Measurements from ENCODE around the gene CASP3. TPM values are rescaled to one million over a fixed set of nuclear protein-coding genes. Genes with fewer than 3 reads are reported as not detected.

CASP3 gene
- polyA plus RNA-seq, 1 of the 3 experiments (the other 2 are of a cell fraction): 15.5 TPM

DNA sequence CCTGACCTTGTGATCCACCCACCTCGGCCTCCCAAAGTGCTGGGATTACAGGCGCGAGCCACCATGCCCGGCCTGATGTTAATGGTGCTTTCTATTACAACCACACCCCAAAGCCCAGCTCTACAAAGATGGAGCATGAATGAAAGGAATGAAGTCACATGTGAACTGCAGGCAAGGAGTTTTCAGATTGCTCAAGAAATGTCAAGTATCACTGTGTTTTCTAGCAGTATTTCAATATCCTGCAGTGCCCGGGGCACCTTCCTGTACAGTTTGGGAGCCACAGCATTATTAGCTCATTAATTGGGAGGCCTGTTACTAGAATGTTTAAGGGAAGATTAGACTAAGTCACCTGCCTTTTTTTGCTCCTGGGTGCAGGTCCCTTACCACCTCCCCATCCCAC lies 40.4 kb upstream of the CASP3 start (continued):
- TF ChIP-seq RFX5 (IDR thresholded peaks at IDR 0.05; ENCODE audit: low read length): no peak
- no peak for TF ChIP-seq CHD2 (IDR thresholded peaks at IDR 0.05; ENCODE audit: low read length, partially characterized antibody)

DNA sequence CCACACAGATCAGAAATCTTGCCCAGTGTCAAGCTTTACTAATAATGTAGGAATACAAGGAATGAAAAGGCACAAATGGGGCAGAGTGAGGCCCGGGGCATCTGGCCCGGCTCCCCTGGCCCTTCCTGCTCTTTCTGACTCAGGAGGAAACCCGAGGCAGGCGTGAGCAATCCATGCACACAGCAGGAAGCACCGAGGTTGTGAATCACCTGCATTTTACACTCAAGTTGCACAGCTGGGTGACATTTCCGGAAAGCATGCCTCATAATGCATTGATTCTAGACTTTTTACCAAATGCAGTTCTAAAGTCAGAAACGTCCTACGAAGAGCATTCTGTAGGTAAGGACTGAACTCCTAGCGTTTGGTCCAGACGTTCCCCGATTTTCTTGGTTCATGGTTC lies 39.2 kb upstream of the CASP3 start:
- Histone ChIP-seq H3K27me3 (ENCODE audit: insufficient read depth) (no peaks in the 10 kb centered on the region), H3K4me2 (peak overlapping the region; percentile 59), H2AFZ (ENCODE audit: low read depth) (peak overlapping the region; percentile 57; the same call in 1 of the 2 replicates), H3F3A (replicated peaks; ENCODE audit: insufficient read depth) (peaks cover 10% of the 10 kb centered on the region), H3K79me2 (ENCODE audit: insufficient read depth) (no peaks in the 10 kb centered on the region), H3K9ac (peak overlapping the region; percentile 19; the same call in 1 of the 2 replicates), H3K4me3 (ENCODE audit: low read depth in 2 of 2, low read length in 1 of 2) (no peak overlapping the region), H3K36me3 (replicated peaks in 1 of 2; ENCODE audit: control insufficient read depth in 1 of 2, insufficient read depth in 2 of 2, low read length in 1 of 2) (peaks cover 9 to 21% of the 10 kb centered on the region in 2 experiments), H3K9me2 (no peaks in the 10 kb centered on the region), H3K9me3 (no peaks in the 10 kb centered on the region; the same call in 1 of the 2 replicates), H4K20me1 (ENCODE audit: insufficient read depth) (no peaks in the 10 kb centered on the region), H3K4me1 (ENCODE audit: control insufficient read depth in 1 of 2, insufficient read depth in 2 of 2, low read depth in 1 of 2, low read length in 1 of 2) (peaks cover 0 to 12% of the 10 kb centered on the region in 2 experiments; a peak in 1 of 4 replicates), H3K27ac (ENCODE audit: low read depth in 2 of 2, low read length in 1 of 2) (peak overlapping the region; percentile 35 to 63; a peak in 3 of 4 replicates)
- ChIA-PET CTCF (no interaction called here), POLR2A (no interaction called here)
- whole genome bisulfite sequencing (ENCODE audit: low lambda C conversion rate): 28% methylated on average over 11 of the region's 11 CpGs
- no peak for DNase-seq
- TF ChIP-seq MEF2A (IDR thresholded peaks at IDR 0.05; ENCODE audit: borderline replicate concordance, low read depth) (no peak), TEAD4 (IDR thresholded peaks at IDR 0.05; ENCODE audit: borderline replicate concordance, insufficient read depth) (0 out of 2 replicates have a peak, but pooled peaks have one; percentile 26), FOSL2 (IDR thresholded peaks at IDR 0.05; ENCODE audit: borderline replicate concordance, low read depth) (peak; percentile 87), TCF12 (IDR thresholded peaks at IDR 0.05) (peak; percentile 83), POLR2AphosphoS5 (IDR thresholded peaks at IDR 0.05; ENCODE audit: low read depth, low read length) (peak; percentile 49; the same call in 1 of the 2 replicates), ELF1 (IDR thresholded peaks at IDR 0.05) (peak; percentile 62; the same call in 1 of the 2 replicates), SMC3 (IDR thresholded peaks at IDR 0.05; ENCODE audit: low read depth, low read length) (no peak), NRF1 (IDR thresholded peaks at IDR 0.05; ENCODE audit: low read depth, low read length) (no peak), GABPA (IDR thresholded peaks at IDR 0.05; ENCODE audit: low read depth) (peak; percentile 39; the same call in 1 of the 2 replicates), GATA2 (CRISPR knock-in tag; IDR thresholded peaks at IDR 0.05) (no peak), RAD21 (IDR thresholded peaks at IDR 0.05; ENCODE audit: low read length) (no peak), MXI1 (IDR thresholded peaks at IDR 0.05; ENCODE audit: low read depth, low read length) (no peak), JUND (IDR thresholded peaks at IDR 0.05) (peak; percentile 64; the same call in 1 of the 2 replicates)
- TF ChIP-seq, protein P1, sequence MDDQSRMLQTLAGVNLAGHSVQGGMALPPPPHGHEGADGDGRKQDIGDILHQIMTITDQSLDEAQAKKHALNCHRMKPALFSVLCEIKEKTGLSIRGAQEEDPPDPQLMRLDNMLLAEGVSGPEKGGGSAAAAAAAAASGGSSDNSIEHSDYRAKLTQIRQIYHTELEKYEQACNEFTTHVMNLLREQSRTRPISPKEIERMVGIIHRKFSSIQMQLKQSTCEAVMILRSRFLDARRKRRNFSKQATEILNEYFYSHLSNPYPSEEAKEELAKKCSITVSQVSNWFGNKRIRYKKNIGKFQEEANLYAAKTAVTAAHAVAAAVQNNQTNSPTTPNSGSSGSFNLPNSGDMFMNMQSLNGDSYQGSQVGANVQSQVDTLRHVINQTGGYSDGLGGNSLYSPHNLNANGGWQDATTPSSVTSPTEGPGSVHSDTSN (IDR thresholded peaks at IDR 0.05): peak; percentile 74
- TF ChIP-seq, protein P2, sequence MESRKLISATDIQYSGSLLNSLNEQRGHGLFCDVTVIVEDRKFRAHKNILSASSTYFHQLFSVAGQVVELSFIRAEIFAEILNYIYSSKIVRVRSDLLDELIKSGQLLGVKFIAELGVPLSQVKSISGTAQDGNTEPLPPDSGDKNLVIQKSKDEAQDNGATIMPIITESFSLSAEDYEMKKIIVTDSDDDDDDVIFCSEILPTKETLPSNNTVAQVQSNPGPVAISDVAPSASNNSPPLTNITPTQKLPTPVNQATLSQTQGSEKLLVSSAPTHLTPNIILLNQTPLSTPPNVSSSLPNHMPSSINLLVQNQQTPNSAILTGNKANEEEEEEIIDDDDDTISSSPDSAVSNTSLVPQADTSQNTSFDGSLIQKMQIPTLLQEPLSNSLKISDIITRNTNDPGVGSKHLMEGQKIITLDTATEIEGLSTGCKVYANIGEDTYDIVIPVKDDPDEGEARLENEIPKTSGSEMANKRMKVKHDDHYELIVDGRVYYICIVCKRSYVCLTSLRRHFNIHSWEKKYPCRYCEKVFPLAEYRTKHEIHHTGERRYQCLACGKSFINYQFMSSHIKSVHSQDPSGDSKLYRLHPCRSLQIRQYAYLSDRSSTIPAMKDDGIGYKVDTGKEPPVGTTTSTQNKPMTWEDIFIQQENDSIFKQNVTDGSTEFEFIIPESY (IDR thresholded peaks at IDR 0.05; ENCODE audit: borderline replicate concordance, low read depth): no peak
- TF ChIP-seq, protein P3, sequence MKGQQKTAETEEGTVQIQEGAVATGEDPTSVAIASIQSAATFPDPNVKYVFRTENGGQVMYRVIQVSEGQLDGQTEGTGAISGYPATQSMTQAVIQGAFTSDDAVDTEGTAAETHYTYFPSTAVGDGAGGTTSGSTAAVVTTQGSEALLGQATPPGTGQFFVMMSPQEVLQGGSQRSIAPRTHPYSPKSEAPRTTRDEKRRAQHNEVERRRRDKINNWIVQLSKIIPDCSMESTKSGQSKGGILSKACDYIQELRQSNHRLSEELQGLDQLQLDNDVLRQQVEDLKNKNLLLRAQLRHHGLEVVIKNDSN (IDR thresholded peaks at IDR 0.05; ENCODE audit: borderline replicate concordance, low read depth): no peak
- TF ChIP-seq, protein P4, sequence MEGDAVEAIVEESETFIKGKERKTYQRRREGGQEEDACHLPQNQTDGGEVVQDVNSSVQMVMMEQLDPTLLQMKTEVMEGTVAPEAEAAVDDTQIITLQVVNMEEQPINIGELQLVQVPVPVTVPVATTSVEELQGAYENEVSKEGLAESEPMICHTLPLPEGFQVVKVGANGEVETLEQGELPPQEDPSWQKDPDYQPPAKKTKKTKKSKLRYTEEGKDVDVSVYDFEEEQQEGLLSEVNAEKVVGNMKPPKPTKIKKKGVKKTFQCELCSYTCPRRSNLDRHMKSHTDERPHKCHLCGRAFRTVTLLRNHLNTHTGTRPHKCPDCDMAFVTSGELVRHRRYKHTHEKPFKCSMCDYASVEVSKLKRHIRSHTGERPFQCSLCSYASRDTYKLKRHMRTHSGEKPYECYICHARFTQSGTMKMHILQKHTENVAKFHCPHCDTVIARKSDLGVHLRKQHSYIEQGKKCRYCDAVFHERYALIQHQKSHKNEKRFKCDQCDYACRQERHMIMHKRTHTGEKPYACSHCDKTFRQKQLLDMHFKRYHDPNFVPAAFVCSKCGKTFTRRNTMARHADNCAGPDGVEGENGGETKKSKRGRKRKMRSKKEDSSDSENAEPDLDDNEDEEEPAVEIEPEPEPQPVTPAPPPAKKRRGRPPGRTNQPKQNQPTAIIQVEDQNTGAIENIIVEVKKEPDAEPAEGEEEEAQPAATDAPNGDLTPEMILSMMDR (IDR thresholded peaks at IDR 0.05): no peak
- TF ChIP-seq, protein P5, sequence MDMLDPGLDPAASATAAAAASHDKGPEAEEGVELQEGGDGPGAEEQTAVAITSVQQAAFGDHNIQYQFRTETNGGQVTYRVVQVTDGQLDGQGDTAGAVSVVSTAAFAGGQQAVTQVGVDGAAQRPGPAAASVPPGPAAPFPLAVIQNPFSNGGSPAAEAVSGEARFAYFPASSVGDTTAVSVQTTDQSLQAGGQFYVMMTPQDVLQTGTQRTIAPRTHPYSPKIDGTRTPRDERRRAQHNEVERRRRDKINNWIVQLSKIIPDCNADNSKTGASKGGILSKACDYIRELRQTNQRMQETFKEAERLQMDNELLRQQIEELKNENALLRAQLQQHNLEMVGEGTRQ (IDR thresholded peaks at IDR 0.05; ENCODE audit: borderline replicate concordance, low read depth, low read length): no peak
- TF ChIP-seq, protein P6, sequence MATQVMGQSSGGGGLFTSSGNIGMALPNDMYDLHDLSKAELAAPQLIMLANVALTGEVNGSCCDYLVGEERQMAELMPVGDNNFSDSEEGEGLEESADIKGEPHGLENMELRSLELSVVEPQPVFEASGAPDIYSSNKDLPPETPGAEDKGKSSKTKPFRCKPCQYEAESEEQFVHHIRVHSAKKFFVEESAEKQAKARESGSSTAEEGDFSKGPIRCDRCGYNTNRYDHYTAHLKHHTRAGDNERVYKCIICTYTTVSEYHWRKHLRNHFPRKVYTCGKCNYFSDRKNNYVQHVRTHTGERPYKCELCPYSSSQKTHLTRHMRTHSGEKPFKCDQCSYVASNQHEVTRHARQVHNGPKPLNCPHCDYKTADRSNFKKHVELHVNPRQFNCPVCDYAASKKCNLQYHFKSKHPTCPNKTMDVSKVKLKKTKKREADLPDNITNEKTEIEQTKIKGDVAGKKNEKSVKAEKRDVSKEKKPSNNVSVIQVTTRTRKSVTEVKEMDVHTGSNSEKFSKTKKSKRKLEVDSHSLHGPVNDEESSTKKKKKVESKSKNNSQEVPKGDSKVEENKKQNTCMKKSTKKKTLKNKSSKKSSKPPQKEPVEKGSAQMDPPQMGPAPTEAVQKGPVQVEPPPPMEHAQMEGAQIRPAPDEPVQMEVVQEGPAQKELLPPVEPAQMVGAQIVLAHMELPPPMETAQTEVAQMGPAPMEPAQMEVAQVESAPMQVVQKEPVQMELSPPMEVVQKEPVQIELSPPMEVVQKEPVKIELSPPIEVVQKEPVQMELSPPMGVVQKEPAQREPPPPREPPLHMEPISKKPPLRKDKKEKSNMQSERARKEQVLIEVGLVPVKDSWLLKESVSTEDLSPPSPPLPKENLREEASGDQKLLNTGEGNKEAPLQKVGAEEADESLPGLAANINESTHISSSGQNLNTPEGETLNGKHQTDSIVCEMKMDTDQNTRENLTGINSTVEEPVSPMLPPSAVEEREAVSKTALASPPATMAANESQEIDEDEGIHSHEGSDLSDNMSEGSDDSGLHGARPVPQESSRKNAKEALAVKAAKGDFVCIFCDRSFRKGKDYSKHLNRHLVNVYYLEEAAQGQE (IDR thresholded peaks at IDR 0.05; ENCODE audit: low read depth, low read length): no peak
- TF ChIP-seq, protein P7, sequence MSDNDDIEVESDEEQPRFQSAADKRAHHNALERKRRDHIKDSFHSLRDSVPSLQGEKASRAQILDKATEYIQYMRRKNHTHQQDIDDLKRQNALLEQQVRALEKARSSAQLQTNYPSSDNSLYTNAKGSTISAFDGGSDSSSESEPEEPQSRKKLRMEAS (IDR thresholded peaks at IDR 0.05; ENCODE audit: low read depth): peak; percentile 76
